ENCODE results near the gene CEACAM21. TPM values are rescaled to one million over a fixed set of nuclear protein-coding genes. Genes with fewer than 3 reads are reported as not detected.

Gene CEACAM21
- total RNA-seq, 1 experiment from 2014 or later: 0.35 TPM

DNA sequence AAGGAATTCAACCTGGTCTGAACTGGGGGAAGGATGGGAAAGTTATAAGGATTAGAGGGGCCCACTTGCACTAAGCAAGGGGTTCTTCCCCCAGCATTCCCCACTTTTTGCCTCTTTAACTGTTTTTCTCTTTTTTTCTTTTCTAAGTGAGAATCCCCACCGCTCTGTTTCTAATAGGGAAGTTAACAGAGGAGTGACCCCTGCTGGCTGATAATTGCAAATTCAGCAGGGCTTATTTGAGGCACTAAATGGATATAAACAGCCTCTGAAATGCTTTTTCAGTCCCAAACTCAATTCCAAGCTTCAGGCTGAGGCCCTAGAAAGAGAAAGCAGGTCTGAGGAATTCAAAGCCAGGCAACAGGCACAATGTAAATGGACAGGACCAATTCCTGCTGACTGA, 38.2 kb upstream of the CEACAM21 start:
- H3K36me3 Mint-ChIP-seq: no peaks in the 10 kb centered on the region
- H3K27ac Mint-ChIP-seq: no peak overlapping the region
- no peak overlapping the region for H3K4me3 Mint-ChIP-seq
- no peak for ATAC-seq
- ChIA-PET CTCF (interaction anchor here (0.6 to 4.4 kb wide), 4 partner anchors 9 to 156 kb away, joined by 3 to 23 read pairs (median 11); no protein-coding TSS in a partner anchor), POLR2A (no interaction called here)
- peak; percentile 41 for DNase-seq (ENCODE audit: low spot score)
- TF ChIP-seq, protein P1, sequence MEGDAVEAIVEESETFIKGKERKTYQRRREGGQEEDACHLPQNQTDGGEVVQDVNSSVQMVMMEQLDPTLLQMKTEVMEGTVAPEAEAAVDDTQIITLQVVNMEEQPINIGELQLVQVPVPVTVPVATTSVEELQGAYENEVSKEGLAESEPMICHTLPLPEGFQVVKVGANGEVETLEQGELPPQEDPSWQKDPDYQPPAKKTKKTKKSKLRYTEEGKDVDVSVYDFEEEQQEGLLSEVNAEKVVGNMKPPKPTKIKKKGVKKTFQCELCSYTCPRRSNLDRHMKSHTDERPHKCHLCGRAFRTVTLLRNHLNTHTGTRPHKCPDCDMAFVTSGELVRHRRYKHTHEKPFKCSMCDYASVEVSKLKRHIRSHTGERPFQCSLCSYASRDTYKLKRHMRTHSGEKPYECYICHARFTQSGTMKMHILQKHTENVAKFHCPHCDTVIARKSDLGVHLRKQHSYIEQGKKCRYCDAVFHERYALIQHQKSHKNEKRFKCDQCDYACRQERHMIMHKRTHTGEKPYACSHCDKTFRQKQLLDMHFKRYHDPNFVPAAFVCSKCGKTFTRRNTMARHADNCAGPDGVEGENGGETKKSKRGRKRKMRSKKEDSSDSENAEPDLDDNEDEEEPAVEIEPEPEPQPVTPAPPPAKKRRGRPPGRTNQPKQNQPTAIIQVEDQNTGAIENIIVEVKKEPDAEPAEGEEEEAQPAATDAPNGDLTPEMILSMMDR (IDR thresholded peaks at IDR 0.05): peak; percentile 59; the same call in 1 of the 2 replicates
- no peak for TF ChIP-seq OVOL2 (CRISPR knock-in tag; IDR thresholded peaks at IDR 0.05; ENCODE audit: borderline replicate concordance)
- no peaks in the 10 kb centered on the region for H3K9me3 Mint-ChIP-seq
- H3K27me3 Mint-ChIP-seq (ENCODE audit: low read depth): peaks cover 23% of the 10 kb centered on the region
- peaks cover 17% of the 10 kb centered on the region for H3K4me1 Mint-ChIP-seq

DNA sequence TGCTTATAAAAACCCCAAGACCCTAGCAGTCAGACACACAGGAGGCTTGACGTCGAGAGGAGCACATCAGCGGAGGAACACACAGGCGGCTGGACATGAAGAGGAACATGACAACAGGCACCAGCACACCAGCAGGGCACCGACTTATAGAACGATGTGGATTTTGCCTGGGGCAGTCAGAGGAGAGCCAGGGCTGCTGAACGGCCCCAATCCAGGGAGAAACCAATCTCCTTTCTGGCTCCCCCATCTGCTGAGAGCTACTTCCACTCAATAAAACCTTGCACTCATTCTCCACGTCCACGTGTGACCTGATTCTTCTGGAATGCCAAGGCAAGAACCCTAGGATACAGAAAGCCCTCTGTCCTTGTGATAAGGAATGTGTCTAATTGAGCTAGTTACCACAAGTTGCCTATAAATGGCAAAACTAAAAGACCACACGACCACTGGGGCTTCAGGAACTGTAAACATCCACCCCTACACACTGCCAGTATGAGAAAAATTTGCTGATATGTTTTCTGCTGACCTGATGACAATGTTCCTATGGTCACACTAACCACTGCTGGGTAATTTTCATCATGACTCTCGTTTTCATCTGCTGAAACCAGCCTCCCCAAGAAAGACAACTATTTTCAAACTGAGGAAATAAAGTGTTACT, 35.8 kb upstream of the CEACAM21 start:
- no peak for TF ChIP-seq ZNF138 (CRISPR knock-in tag; conservative IDR thresholded peaks at IDR 0.05)
- no peak for TF ChIP-seq ZNF416 (CRISPR knock-in tag; IDR thresholded peaks at IDR 0.05)
- TF ChIP-seq EMX1 (CRISPR knock-in tag; IDR thresholded peaks at IDR 0.05): no peak
- TF ChIP-seq CREM (CRISPR knock-in tag; IDR thresholded peaks at IDR 0.05): no peak
- no peak for TF ChIP-seq ZNF232 (CRISPR knock-in tag; IDR thresholded peaks at IDR 0.05)
- no peak for TF ChIP-seq ELF4 (CRISPR knock-in tag; IDR thresholded peaks at IDR 0.05; ENCODE audit: low read depth)
- TF ChIP-seq, protein P2, sequence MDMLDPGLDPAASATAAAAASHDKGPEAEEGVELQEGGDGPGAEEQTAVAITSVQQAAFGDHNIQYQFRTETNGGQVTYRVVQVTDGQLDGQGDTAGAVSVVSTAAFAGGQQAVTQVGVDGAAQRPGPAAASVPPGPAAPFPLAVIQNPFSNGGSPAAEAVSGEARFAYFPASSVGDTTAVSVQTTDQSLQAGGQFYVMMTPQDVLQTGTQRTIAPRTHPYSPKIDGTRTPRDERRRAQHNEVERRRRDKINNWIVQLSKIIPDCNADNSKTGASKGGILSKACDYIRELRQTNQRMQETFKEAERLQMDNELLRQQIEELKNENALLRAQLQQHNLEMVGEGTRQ (CRISPR knock-in tag; IDR thresholded peaks at IDR 0.05): no peak
- TF ChIP-seq TCF7 (CRISPR knock-in tag; IDR thresholded peaks at IDR 0.05; ENCODE audit: low read depth): no peak
- no peak for TF ChIP-seq CBFB (CRISPR knock-in tag; IDR thresholded peaks at IDR 0.05; ENCODE audit: low read depth)
- TF ChIP-seq ZNF263 (CRISPR knock-in tag; IDR thresholded peaks at IDR 0.05; ENCODE audit: low read depth): no peak
- no peak for TF ChIP-seq ESRRA (CRISPR knock-in tag; IDR thresholded peaks at IDR 0.05; ENCODE audit: borderline replicate concordance)
- TF ChIP-seq, protein P3, sequence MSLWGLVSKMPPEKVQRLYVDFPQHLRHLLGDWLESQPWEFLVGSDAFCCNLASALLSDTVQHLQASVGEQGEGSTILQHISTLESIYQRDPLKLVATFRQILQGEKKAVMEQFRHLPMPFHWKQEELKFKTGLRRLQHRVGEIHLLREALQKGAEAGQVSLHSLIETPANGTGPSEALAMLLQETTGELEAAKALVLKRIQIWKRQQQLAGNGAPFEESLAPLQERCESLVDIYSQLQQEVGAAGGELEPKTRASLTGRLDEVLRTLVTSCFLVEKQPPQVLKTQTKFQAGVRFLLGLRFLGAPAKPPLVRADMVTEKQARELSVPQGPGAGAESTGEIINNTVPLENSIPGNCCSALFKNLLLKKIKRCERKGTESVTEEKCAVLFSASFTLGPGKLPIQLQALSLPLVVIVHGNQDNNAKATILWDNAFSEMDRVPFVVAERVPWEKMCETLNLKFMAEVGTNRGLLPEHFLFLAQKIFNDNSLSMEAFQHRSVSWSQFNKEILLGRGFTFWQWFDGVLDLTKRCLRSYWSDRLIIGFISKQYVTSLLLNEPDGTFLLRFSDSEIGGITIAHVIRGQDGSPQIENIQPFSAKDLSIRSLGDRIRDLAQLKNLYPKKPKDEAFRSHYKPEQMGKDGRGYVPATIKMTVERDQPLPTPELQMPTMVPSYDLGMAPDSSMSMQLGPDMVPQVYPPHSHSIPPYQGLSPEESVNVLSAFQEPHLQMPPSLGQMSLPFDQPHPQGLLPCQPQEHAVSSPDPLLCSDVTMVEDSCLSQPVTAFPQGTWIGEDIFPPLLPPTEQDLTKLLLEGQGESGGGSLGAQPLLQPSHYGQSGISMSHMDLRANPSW (CRISPR knock-in tag; conservative IDR thresholded peaks at IDR 0.05; ENCODE audit: low read depth): no peak
- TF ChIP-seq, protein P4, sequence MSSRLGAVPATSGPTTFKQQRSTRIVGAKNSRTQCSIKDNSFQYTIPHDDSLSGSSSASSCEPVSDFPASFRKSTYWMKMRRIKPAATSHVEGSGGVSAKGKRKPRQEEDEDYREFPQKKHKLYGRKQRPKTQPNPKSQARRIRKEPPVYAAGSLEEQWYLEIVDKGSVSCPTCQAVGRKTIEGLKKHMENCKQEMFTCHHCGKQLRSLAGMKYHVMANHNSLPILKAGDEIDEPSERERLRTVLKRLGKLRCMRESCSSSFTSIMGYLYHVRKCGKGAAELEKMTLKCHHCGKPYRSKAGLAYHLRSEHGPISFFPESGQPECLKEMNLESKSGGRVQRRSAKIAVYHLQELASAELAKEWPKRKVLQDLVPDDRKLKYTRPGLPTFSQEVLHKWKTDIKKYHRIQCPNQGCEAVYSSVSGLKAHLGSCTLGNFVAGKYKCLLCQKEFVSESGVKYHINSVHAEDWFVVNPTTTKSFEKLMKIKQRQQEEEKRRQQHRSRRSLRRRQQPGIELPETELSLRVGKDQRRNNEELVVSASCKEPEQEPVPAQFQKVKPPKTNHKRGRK (CRISPR knock-in tag; IDR thresholded peaks at IDR 0.05; ENCODE audit: borderline replicate concordance): no peak
- TF ChIP-seq NR3C1 (CRISPR knock-in tag; conservative IDR thresholded peaks at IDR 0.05; ENCODE audit: low read depth): no peak
- TF ChIP-seq, protein P5, sequence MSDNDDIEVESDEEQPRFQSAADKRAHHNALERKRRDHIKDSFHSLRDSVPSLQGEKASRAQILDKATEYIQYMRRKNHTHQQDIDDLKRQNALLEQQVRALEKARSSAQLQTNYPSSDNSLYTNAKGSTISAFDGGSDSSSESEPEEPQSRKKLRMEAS (CRISPR knock-in tag; IDR thresholded peaks at IDR 0.05): no peak
- TF ChIP-seq, protein P6, sequence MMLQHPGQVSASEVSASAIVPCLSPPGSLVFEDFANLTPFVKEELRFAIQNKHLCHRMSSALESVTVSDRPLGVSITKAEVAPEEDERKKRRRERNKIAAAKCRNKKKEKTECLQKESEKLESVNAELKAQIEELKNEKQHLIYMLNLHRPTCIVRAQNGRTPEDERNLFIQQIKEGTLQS (CRISPR knock-in tag; conservative IDR thresholded peaks at IDR 0.05): no peak
- TF ChIP-seq, protein P7, sequence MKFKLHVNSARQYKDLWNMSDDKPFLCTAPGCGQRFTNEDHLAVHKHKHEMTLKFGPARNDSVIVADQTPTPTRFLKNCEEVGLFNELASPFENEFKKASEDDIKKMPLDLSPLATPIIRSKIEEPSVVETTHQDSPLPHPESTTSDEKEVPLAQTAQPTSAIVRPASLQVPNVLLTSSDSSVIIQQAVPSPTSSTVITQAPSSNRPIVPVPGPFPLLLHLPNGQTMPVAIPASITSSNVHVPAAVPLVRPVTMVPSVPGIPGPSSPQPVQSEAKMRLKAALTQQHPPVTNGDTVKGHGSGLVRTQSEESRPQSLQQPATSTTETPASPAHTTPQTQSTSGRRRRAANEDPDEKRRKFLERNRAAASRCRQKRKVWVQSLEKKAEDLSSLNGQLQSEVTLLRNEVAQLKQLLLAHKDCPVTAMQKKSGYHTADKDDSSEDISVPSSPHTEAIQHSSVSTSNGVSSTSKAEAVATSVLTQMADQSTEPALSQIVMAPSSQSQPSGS (CRISPR knock-in tag; IDR thresholded peaks at IDR 0.05; ENCODE audit: borderline replicate concordance, low read depth): no peak
- no peak for TF ChIP-seq ZNF317 (CRISPR knock-in tag; IDR thresholded peaks at IDR 0.05; ENCODE audit: borderline replicate concordance, low read depth)
- TF ChIP-seq KAT7 (CRISPR knock-in tag; IDR thresholded peaks at IDR 0.05; ENCODE audit: borderline replicate concordance): no peak
- TF ChIP-seq SP1 (CRISPR knock-in tag; conservative IDR thresholded peaks at IDR 0.05): no peak
- H3K27ac Mint-ChIP-seq: no peak overlapping the region
- DNase-seq (ENCODE audit: low spot score): no peak

More for the DNA sequence above, 35.8 kb upstream of the CEACAM21 start:
- Mint-ChIP-seq H3K27me3 (ENCODE audit: low read depth) (peaks cover 23% of the 10 kb centered on the region), H3K4me3 (no peak overlapping the region), H3K9me3 (no peaks in the 10 kb centered on the region), H3K4me1 (peaks cover 8% of the 10 kb centered on the region; the same call in 1 of the 2 replicates), H3K36me3 (no peaks in the 10 kb centered on the region)
- ChIA-PET POLR2A (no interaction called here), CTCF (interaction anchor here (0.7 to 4.4 kb wide), 6 partner anchors 9 to 101 kb away, joined by 3 to 23 read pairs (median 4); partner anchors contain the start of gene DMAC2)
- ATAC-seq: no peak

Data from WTC11 (cell line).